Measurements from ENCODE around the gene HLTF.

DNA sequence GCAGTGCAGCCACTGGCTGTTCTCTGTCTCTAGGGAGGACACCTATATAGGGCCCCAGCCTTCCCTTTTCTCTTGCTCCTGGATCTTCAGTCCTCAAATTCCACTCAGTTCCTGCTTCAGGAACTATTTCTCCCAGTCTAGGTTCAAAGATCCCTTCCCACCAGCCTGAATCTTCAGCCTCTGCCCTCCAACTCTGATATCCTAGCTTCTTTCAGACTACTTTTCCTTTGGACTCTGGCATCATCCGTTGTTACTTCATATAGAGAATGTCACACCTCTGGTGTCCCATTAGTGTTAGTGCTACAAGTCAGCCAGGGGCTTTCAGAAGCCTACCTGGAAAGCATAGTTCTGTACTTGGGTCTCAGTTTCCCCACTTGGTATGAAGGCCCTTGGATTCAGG lies 33.1 kb upstream of the HLTF start:
- no peak for TF ChIP-seq POLR2A (IDR thresholded peaks at IDR 0.05)
- TF ChIP-seq, protein P1, sequence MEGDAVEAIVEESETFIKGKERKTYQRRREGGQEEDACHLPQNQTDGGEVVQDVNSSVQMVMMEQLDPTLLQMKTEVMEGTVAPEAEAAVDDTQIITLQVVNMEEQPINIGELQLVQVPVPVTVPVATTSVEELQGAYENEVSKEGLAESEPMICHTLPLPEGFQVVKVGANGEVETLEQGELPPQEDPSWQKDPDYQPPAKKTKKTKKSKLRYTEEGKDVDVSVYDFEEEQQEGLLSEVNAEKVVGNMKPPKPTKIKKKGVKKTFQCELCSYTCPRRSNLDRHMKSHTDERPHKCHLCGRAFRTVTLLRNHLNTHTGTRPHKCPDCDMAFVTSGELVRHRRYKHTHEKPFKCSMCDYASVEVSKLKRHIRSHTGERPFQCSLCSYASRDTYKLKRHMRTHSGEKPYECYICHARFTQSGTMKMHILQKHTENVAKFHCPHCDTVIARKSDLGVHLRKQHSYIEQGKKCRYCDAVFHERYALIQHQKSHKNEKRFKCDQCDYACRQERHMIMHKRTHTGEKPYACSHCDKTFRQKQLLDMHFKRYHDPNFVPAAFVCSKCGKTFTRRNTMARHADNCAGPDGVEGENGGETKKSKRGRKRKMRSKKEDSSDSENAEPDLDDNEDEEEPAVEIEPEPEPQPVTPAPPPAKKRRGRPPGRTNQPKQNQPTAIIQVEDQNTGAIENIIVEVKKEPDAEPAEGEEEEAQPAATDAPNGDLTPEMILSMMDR (IDR thresholded peaks at IDR 0.05) = no peak
